Endodermal cell (in vitro differentiated cells): Measurements from ENCODE around the gene MIER2. TPM values are rescaled to one million over a fixed set of nuclear protein-coding genes. Genes with fewer than 3 reads are reported as not detected.

Source experiments
- DNase-seq: peaks from one replicate; pipeline ENCODE4 v3.0.0-alpha.2; 2017
- H3K27ac ChIP-seq: 2 replicates; pipeline ENCODE4 v1.5.1; 2013; ENCODE audit warnings: mild to moderate bottlenecking, low read depth, low read length, moderate library complexity
- H3K27me3 ChIP-seq: 2 replicates; pipeline ENCODE4 v1.6.1; 2013; ENCODE audit warnings: mild to moderate bottlenecking, low read length, moderate library complexity; ENCODE audit not compliant: insufficient read depth, control insufficient read depth, poor library complexity, severe bottlenecking
- H3K36me3 ChIP-seq: 2 replicates; pipeline ENCODE4 v1.7.0; 2013; ENCODE audit warnings: mild to moderate bottlenecking, low read length, moderate library complexity; ENCODE audit not compliant: control insufficient read depth, insufficient read depth
- H3K4me1 ChIP-seq: one replicate; pipeline ENCODE4 v1.7.0; 2013; ENCODE audit warnings: low read length; ENCODE audit not compliant: control insufficient read depth, insufficient read depth
- H3K4me3 ChIP-seq: 2 replicates; pipeline ENCODE4 v1.5.1; 2013; ENCODE audit warnings: mild to moderate bottlenecking, low read length, moderate library complexity
- H3K9ac ChIP-seq: 2 replicates; pipeline ENCODE4 v1.6.1; 2013; ENCODE audit warnings: mild to moderate bottlenecking, low read length, moderate library complexity; ENCODE audit not compliant: poor library complexity, severe bottlenecking; ENCODE audit errors: extremely low read depth
- H3K9me3 ChIP-seq: 2 replicates; pipeline ENCODE4 v1.6.1; 2013; ENCODE audit warnings: mild to moderate bottlenecking, low read length, moderate library complexity; ENCODE audit not compliant: control insufficient read depth
- H3K27ac Mint-ChIP-seq: 2 replicates; pipeline ENCODE4 v1.8.0; 2020; ENCODE audit warnings: mixed read lengths
- H3K27me3 Mint-ChIP-seq: 2 replicates; pipeline ENCODE4 v1.8.0; 2021; ENCODE audit warnings: mild to moderate bottlenecking, mixed read lengths; ENCODE audit not compliant: insufficient read depth
- H3K36me3 Mint-ChIP-seq: 2 replicates; pipeline ENCODE4 v1.8.0; 2020; ENCODE audit warnings: low read depth, mixed read lengths
- H3K4me1 Mint-ChIP-seq: 2 replicates; pipeline ENCODE4 v1.8.0; 2020; ENCODE audit warnings: mixed read lengths
- H3K4me3 Mint-ChIP-seq: 2 replicates; pipeline ENCODE4 v1.8.0; 2020; ENCODE audit warnings: mild to moderate bottlenecking, moderate library complexity, mixed read lengths
- H3K9me3 Mint-ChIP-seq: 2 replicates; pipeline ENCODE4 v1.8.0; 2020; ENCODE audit warnings: mild to moderate bottlenecking, mixed read lengths
- CTCF ChIP-seq: fragments of 200-600 bp; sonication (generic); conservative IDR thresholded peaks from 2 replicates; pipeline ENCODE4 v1.5.0; 2021; ENCODE audit warnings: antibody characterized with exemption, mild to moderate bottlenecking
- WGBS, 2 experiments: methylation state at CpG; one replicate each; pipeline versions ENCODE4 v1.1.5 to v1.1.7; 2013; ENCODE audit warnings: missing lambda C conversion rate in 2 of 2, mixed read lengths in 1 of 2; ENCODE audit not compliant: insufficient coverage in 1 of 2, insufficient read length in 1 of 2; 5-methylcytosine and 5-hydroxymethylcytosine counted together
- total RNA-seq, 2 donors: library from RNA; stranded (reverse); fragmentation: NEBNext Ultra II Directional in 1 of 2; extraction: Animal tissue kit (Norgen Biotek cat#: 25700) in 1 of 2; gene quantifications; 2 replicates in 1 of 2; 3 replicates in 1 of 2; pipeline ENCODE4 v1.2.1, GENCODE V29; 2021

The MIER2 gene
- total RNA-seq, 2 donors from 2014 or later, result 50.5 to 51.3 TPM

DNA sequence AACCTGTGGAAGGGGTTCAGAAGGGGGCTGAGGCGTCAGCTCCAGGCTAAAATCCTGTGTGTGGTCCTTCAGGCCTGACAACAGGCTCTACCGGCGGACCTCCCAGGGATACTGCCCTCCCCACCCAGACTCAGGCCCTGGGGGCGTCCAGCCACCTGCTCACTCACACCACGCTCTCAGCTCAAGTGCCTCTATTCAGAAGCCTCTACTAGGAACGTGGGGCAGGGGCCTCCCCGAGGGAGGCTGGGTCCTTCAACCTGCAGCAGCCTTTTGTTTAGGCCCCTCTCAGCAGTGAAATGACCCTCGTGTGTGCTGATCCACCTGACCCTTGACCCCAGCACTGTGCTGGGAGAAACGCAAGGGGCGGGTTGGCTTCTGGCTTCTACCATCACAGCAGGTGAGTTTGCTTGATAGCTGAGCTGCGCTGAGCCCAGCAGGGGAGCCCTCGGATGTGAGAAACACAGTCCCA lies 64.0 kb downstream of the MIER2 start:
- peak; percentile 64 for DNase-seq
- H3K4me3 Mint-ChIP-seq, result no peak overlapping the region
- peaks cover 16% of the 10 kb centered on the region for H3K4me1 Mint-ChIP-seq

DNA sequence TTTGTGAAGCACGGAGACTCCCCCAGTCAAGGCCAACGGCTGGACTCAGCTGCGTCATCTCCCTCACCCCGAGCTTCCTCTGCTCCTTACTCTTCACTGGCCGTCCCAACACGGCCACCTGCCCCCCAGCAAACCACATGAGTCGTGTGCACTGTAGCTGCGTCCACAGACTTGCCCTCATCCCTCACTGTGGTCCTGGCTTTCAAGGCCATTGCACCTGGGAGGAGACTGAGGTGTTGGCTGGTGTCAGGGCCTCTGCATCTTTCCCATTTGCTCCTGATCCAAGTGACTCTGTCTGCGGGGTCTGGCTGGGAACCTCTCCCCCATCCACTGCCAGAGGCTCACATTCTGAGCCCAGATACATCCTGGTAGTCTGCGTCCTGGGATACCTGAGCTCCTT lies 64.9 kb downstream of the MIER2 start:
- H3K4me1 Mint-ChIP-seq, result peaks cover 16% of the 10 kb centered on the region
- DNase-seq, result no peak
- no peak for TF ChIP-seq CTCF
- no peaks in the 10 kb centered on the region for H3K9me3 Mint-ChIP-seq
- Histone ChIP-seq H3K36me3 (no peaks in the 10 kb centered on the region), H3K27me3 (no peaks in the 10 kb centered on the region), H3K4me3 (no peak overlapping the region), H3K27ac (no peak overlapping the region), H3K9me3 (no peaks in the 10 kb centered on the region), H3K4me1 (no peaks in the 10 kb centered on the region), H3K9ac (no peak overlapping the region)
- no peak overlapping the region for H3K27ac Mint-ChIP-seq
- peaks cover 38% of the 10 kb centered on the region for H3K36me3 Mint-ChIP-seq
- 89 to 90% methylated on average over 10 of the region's 10 CpGs for WGBS, 2 experiments
- no peaks in the 10 kb centered on the region for H3K27me3 Mint-ChIP-seq
- H3K4me3 Mint-ChIP-seq, result no peak overlapping the region

More for the DNA sequence above, 64.0 kb downstream of the MIER2 start:
- no peak overlapping the region for H3K27ac Mint-ChIP-seq
- H3K4me3 ChIP-seq, result no peak overlapping the region
- no peak for TF ChIP-seq CTCF
- H3K36me3 Mint-ChIP-seq, result peaks cover 38% of the 10 kb centered on the region
- no peaks in the 10 kb centered on the region for H3K9me3 Mint-ChIP-seq
- no peaks in the 10 kb centered on the region for H3K36me3 ChIP-seq
- no peak overlapping the region for H3K27ac ChIP-seq
- no peaks in the 10 kb centered on the region for H3K27me3 Mint-ChIP-seq
- 42 to 75% methylated on average over 6 to 12 of the region's 12 CpGs for WGBS, 2 experiments
- no peaks in the 10 kb centered on the region for H3K4me1 ChIP-seq
- H3K9ac ChIP-seq, result no peak overlapping the region
- H3K27me3 ChIP-seq, result no peaks in the 10 kb centered on the region
- H3K9me3 ChIP-seq, result no peaks in the 10 kb centered on the region

- Mint-ChIP-seq H3K4me3 (no peak overlapping the region), H3K27ac (no peak overlapping the region), H3K36me3 (peaks cover 36% of the 10 kb centered on the region), H3K4me1 (peaks cover 16% of the 10 kb centered on the region), H3K9me3 (no peaks in the 10 kb centered on the region), H3K27me3 (no peaks in the 10 kb centered on the region)
- H3K4me3 ChIP-seq, result no peak overlapping the region
- no peak overlapping the region for H3K9ac ChIP-seq
- no peak for DNase-seq
- H3K9me3 ChIP-seq, result no peaks in the 10 kb centered on the region
- H3K27ac ChIP-seq, result no peak overlapping the region
- no peaks in the 10 kb centered on the region for H3K36me3 ChIP-seq
- TF ChIP-seq CTCF, result no peak
- H3K27me3 ChIP-seq, result no peaks in the 10 kb centered on the region
- H3K4me1 ChIP-seq, result no peaks in the 10 kb centered on the region
- 82 to 94% methylated on average over 7 to 8 of the region's 8 CpGs for WGBS, 2 experiments
Observed at GRCh38 chr19:279231-279630, 65.4 kb downstream of the MIER2 start.
